K562 (cell line): ENCODE measurements around the gene HMBS. TPM values are rescaled to one million over a fixed set of nuclear protein-coding genes. Genes with fewer than 3 reads are reported as not detected.

Experiments used
- BHLHE40 ChIP-seq: IDR thresholded peaks from 2 replicates; pipeline ENCODE4 v1.6.1; 2011; ENCODE audit warnings: low read length, improper control_type of control experiment
- CCAR2 ChIP-seq: fragments of 200-400 bp; formaldehyde crosslinking; IDR thresholded peaks from 2 replicates; pipeline ENCODE4 v1.6.1; 2017; ENCODE audit warnings: mild to moderate bottlenecking, low read depth, low read length
- EP300 ChIP-seq: IDR thresholded peaks from 2 replicates; pipeline ENCODE4 v1.6.1; 2012; ENCODE audit warnings: low read length, improper control_type of control experiment
- FOXM1 ChIP-seq, 2 experiments: fragments of 450-650 bp in 1 of 2; sonication (generic) in 1 of 2; formaldehyde crosslinking in 1 of 2; IDR thresholded peaks; 2 replicates each; pipeline versions ENCODE4 v1.6.1 to v1.9.0; 2017 to 2022; ENCODE audit warnings: low read depth in 2 of 2, mild to moderate bottlenecking in 2 of 2, missing genetic modification reagents in 1 of 2, moderate library complexity in 1 of 2
- GABPA ChIP-seq: fragments of 200-800 bp; sonication (Bioruptor generic); conservative IDR thresholded peaks from 2 replicates; pipeline ENCODE4 v1.6.1; 2016; ENCODE audit warnings: low read depth, missing genetic modification characterization, missing compliant biosample characterization
- HCFC1 ChIP-seq: IDR thresholded peaks from 2 replicates; pipeline ENCODE4 v1.6.1; 2012; ENCODE audit warnings: low read depth, low read length, improper control_type of control experiment
- MAFF ChIP-seq: IDR thresholded peaks from 2 replicates; pipeline ENCODE4 v1.6.1; 2012; ENCODE audit warnings: low read length, improper control_type of control experiment
- MAFG ChIP-seq: fragments of 450-650 bp; conservative IDR thresholded peaks from 2 replicates; pipeline ENCODE4 v1.6.1; 2016; ENCODE audit warnings: missing genetic modification characterization, missing compliant biosample characterization
- MAFK ChIP-seq: IDR thresholded peaks from 2 replicates; pipeline ENCODE4 v1.6.1; 2011; ENCODE audit warnings: low read length, improper control_type of control experiment
- NFYB ChIP-seq: IDR thresholded peaks from 2 replicates; pipeline ENCODE4 v1.6.1; 2011; ENCODE audit warnings: mild to moderate bottlenecking, moderate library complexity; ENCODE audit not compliant: insufficient read length; ENCODE audit errors: extremely low read depth
- PHF8 ChIP-seq: fragments of 200-600 bp; sonication (generic); IDR thresholded peaks from 2 replicates; pipeline ENCODE4 v1.6.1; 2012; ENCODE audit warnings: mixed run types, mild to moderate bottlenecking, inconsistent platforms, low read length, moderate library complexity, borderline replicate concordance
- PHTF2 ChIP-seq: fragments of 250-450 bp; sonication (Bioruptor Pico); IDR thresholded peaks from 2 replicates; pipeline ENCODE4 v1.5.0; 2021; ENCODE audit warnings: mild to moderate bottlenecking
- PKNOX1 ChIP-seq: fragments of 450-650 bp; IDR thresholded peaks from 2 replicates; pipeline ENCODE4 v1.6.1; 2016
- POLR2AphosphoS2 ChIP-seq: IDR thresholded peaks from 2 replicates; pipeline ENCODE4 v1.6.1; 2012; ENCODE audit warnings: low read length, improper control_type of control experiment
- RBM39 ChIP-seq: fragments of 200-400 bp; formaldehyde crosslinking; optimal IDR thresholded peaks from 2 replicates; pipeline ENCODE3; 2018; ENCODE audit warnings: low read depth, low read length
- ZBTB12 ChIP-seq: fragments of 250-450 bp; sonication (Bioruptor Pico); IDR thresholded peaks from 2 replicates; pipeline ENCODE4 v1.4.0; 2020
- ZNF436 ChIP-seq: fragments of 250-450, 450-650 bp; sonication (Bioruptor Pico); formaldehyde crosslinking; IDR thresholded peaks from 2 replicates; pipeline ENCODE4 v1.7.0; 2020; ENCODE audit warnings: mild to moderate bottlenecking
- polyA plus RNA-seq, 8 experiments: library from polyadenylated mRNA; depleted of rRNA in 4 of 8; stranded (reverse) in 5 of 8; unstranded in 3 of 8; fragments of >200 nt; fragmentation: Nextera tagmentation in 2 of 8; fragmentation: Illumina TruSeq in 1 of 8; extraction: Ambion mirVana in 2 of 8; extraction: Trizol in 1 of 8; gene quantifications; 2 replicates each; pipeline versions ENCODE4 v1.2.1 to v1.2.3, GENCODE V29; 2011 to 2014; ENCODE audit warnings: inconsistent platforms in 1 of 8, missing spikeins in 1 of 8
- total RNA-seq, 7 experiments: library from RNA; depleted of rRNA in 6 of 7; stranded (reverse); fragments of >200 nt in 6 of 7; fragmentation: Illumina TruSeq in 2 of 7; extraction: Trizol in 2 of 7; gene quantifications; 2 replicates each; pipeline versions ENCODE4 v1.2.1 to v1.2.3, GENCODE V29; 2011 to 2021; ENCODE audit warnings: low replicate concordance in 1 of 7
- TF ChIP-seq, protein P1 (sequence below), 2 experiments: IDR thresholded peaks; 2 replicates each; pipeline ENCODE4 v1.6.1; 2012; ENCODE audit warnings: improper control_type of control experiment in 2 of 2, low read depth in 2 of 2, low read length in 2 of 2, borderline replicate concordance in 1 of 2
- TF ChIP-seq, protein P2 (sequence below): fragments of 250-450 bp; sonication (Bioruptor Pico); IDR thresholded peaks from 2 replicates; pipeline ENCODE4 v1.5.1; 2021; ENCODE audit warnings: mild to moderate bottlenecking
- TF ChIP-seq, protein P3 (sequence below): fragments of 450-650 bp; formaldehyde crosslinking; IDR thresholded peaks from 2 replicates; pipeline ENCODE4 v1.4.0; 2022; ENCODE audit warnings: missing genetic modification characterization

HMBS gene
- total and polyA plus RNA-seq, 9 of the 15 experiments (the other 6 are each of a cell fraction or from before 2014, with no cell fraction given) = 56.9 to 385 (median 286) TPM

DNA sequence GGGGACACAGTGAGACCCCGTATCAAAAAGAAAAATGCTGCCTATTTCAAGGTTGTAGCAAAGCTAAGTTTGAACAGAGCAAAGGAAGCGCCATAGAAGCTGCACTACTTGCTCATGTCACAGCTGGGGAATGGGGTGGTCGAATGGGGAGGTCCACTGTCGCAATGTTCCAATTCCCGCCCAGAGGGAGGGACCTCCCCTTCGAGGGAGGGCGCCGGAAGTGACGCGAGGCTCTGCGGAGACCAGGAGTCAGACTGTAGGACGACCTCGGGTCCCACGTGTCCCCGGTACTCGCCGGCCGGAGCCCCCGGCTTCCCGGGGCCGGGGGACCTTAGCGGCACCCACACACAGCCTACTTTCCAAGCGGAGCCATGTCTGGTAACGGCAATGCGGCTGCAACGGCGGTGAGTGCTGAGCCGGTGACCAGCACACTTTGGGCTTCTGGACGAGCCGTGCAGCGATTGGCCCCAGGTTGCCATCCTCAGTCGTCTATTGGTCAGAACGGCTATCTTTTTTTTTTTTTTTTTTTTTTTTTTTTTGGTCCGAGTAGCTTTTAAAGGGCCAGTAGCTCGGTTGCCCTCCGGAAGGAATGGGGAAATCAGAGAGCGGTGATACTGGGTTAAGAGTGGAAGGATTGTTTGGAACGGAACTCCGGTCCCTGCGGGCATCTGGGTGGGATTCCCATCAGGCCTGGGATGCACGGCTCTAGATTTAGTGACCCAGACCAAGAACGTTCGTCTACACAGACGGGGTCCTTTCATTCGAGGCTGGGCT, at the start of gene HMBS (continued):
- TF ChIP-seq, protein P1, sequence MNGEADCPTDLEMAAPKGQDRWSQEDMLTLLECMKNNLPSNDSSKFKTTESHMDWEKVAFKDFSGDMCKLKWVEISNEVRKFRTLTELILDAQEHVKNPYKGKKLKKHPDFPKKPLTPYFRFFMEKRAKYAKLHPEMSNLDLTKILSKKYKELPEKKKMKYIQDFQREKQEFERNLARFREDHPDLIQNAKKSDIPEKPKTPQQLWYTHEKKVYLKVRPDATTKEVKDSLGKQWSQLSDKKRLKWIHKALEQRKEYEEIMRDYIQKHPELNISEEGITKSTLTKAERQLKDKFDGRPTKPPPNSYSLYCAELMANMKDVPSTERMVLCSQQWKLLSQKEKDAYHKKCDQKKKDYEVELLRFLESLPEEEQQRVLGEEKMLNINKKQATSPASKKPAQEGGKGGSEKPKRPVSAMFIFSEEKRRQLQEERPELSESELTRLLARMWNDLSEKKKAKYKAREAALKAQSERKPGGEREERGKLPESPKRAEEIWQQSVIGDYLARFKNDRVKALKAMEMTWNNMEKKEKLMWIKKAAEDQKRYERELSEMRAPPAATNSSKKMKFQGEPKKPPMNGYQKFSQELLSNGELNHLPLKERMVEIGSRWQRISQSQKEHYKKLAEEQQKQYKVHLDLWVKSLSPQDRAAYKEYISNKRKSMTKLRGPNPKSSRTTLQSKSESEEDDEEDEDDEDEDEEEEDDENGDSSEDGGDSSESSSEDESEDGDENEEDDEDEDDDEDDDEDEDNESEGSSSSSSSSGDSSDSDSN (IDR thresholded peaks at IDR 0.05; ENCODE audit: borderline replicate concordance in 1 of 2, low read depth in 2 of 2, low read length in 2 of 2) = 0 out of 4 replicates have a peak, but pooled peaks of 1 of the 2 experiments have one; percentile 66
- TF ChIP-seq HCFC1 (peak; percentile 39), BHLHE40 (peak; percentile 70), ZBTB12 (peak; percentile 85), MAFK (no peak), POLR2AphosphoS2 (peak; percentile 90; the same call in 1 of the 2 replicates), GABPA (tag) (peak; percentile 95), CCAR2 (no peak), PHTF2 (CRISPR knock-in tag) (no peak), NFYB (peak; percentile 77), MAFF (no peak), RBM39 (no peak), MAFG (no peak), PKNOX1 (peak; percentile 86), ZNF436 (no peak), PHF8 (peak; percentile 82; the same call in 1 of the 2 replicates), FOXM1 (IDR thresholded peaks at IDR 0.05; ENCODE audit: low read depth) (peak; percentile 64), FOXM1 (CRISPR knock-in tag; IDR thresholded peaks at IDR 0.05; ENCODE audit: low read depth) (no peak), EP300 (no peak)
- TF ChIP-seq, protein P2, sequence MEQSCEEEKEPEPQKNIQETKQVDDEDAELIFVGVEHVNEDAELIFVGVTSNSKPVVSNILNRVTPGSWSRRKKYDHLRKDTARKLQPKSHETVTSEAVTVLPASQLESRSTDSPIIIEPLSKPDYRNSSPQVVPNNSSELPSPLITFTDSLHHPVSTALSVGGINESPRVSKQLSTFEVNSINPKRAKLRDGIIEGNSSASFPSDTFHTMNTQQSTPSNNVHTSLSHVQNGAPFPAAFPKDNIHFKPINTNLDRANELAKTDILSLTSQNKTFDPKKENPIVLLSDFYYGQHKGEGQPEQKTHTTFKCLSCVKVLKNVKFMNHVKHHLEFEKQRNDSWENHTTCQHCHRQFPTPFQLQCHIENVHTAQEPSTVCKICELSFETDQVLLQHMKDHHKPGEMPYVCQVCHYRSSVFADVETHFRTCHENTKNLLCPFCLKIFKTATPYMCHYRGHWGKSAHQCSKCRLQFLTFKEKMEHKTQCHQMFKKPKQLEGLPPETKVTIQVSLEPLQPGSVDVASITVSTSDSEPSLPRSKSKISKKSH (CRISPR knock-in tag) = no peak
- TF ChIP-seq, protein P3, sequence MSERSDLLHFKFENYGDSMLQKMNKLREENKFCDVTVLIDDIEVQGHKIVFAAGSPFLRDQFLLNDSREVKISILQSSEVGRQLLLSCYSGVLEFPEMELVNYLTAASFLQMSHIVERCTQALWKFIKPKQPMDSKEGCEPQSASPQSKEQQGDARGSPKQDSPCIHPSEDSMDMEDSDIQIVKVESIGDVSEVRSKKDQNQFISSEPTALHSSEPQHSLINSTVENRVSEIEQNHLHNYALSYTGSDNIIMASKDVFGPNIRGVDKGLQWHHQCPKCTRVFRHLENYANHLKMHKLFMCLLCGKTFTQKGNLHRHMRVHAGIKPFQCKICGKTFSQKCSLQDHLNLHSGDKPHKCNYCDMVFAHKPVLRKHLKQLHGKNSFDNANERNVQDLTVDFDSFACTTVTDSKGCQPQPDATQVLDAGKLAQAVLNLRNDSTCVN (CRISPR knock-in tag) = no peak
